Ishikawa (cell line): ENCODE results near the gene ROBO1.

Experiments
- CREB1 ChIP-seq: IDR thresholded peaks from 2 replicates; pipeline ENCODE4 v1.6.1; 2012; ENCODE audit warnings: low read depth
- FOXM1 ChIP-seq: IDR thresholded peaks from 2 replicates; pipeline ENCODE4 v1.6.1; 2012; ENCODE audit warnings: low read depth, borderline replicate concordance
- MAX ChIP-seq: IDR thresholded peaks from 2 replicates; pipeline ENCODE4 v1.6.1; 2012
- RAD21 ChIP-seq: IDR thresholded peaks from 2 replicates; pipeline ENCODE4 v1.6.1; 2012; ENCODE audit warnings: low read depth
- TF ChIP-seq, protein P1 (sequence below): IDR thresholded peaks from 2 replicates; pipeline ENCODE4 v1.6.1; 2012; ENCODE audit warnings: low read depth, mild to moderate bottlenecking

GRCh38 chr3:78642226-78643035, 1125.4 kb downstream of the ROBO1 start:
- no peak for TF ChIP-seq RAD21
- no peak for TF ChIP-seq MAX
- TF ChIP-seq CREB1 = no peak
- no peak for TF ChIP-seq FOXM1
- TF ChIP-seq, protein P1, sequence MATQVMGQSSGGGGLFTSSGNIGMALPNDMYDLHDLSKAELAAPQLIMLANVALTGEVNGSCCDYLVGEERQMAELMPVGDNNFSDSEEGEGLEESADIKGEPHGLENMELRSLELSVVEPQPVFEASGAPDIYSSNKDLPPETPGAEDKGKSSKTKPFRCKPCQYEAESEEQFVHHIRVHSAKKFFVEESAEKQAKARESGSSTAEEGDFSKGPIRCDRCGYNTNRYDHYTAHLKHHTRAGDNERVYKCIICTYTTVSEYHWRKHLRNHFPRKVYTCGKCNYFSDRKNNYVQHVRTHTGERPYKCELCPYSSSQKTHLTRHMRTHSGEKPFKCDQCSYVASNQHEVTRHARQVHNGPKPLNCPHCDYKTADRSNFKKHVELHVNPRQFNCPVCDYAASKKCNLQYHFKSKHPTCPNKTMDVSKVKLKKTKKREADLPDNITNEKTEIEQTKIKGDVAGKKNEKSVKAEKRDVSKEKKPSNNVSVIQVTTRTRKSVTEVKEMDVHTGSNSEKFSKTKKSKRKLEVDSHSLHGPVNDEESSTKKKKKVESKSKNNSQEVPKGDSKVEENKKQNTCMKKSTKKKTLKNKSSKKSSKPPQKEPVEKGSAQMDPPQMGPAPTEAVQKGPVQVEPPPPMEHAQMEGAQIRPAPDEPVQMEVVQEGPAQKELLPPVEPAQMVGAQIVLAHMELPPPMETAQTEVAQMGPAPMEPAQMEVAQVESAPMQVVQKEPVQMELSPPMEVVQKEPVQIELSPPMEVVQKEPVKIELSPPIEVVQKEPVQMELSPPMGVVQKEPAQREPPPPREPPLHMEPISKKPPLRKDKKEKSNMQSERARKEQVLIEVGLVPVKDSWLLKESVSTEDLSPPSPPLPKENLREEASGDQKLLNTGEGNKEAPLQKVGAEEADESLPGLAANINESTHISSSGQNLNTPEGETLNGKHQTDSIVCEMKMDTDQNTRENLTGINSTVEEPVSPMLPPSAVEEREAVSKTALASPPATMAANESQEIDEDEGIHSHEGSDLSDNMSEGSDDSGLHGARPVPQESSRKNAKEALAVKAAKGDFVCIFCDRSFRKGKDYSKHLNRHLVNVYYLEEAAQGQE = no peak
